ENCODE data around the gene TSPYL4. TPM values are rescaled to one million over a fixed set of nuclear protein-coding genes. Genes with fewer than 3 reads are reported as not detected.
"Not testable (repeated sequence)": the region's sequence is repeated elsewhere in the genome, so short reads cannot be mapped to it uniquely, and the experiment has no call there.

TSPYL4 gene
- total RNA-seq, result 85.2 TPM

DNA sequence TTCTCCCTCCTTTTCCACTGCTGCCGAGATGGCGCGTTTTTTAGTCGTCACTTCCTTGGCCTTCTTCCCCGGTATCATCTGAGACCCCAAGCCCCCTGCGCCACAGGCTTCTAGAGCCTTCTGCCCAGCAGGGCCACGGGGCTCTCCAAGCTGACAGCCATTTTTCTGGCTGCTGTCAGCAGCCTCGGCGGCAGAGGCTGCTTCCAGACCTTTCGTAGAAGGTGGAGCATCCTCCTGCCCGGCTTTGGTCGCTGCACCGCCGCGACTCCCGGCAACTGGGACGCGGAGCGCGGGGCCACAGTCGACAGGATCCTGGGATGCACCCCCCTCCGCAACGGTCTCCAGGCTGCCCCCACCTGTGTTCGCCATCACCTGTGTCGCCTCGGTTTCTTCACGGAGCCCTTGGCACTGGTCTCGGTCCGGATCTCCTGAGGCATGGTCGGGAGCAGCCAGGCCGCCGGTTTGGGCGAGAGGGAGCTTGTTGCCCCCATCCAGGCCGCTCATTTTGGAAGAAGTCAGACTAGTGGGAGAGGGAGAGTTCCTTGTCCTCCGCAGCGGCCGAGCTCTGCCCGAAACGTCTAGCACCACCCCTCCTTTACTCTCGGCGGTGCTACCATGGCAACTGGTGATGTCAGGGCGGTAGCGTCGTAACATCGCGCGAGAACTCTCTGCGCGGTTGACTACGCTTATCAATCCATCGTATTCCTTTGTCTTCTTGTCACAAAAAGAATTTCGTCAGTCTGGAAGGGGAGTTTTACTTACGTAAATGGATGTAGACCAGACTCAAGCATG, at the start of gene TSPYL4:
Gene TSPYL4 (minus strand): TSS at position 571 of the 792 bp plus-strand sequence. CDS start 67 bp downstream, at position 504.
- DNase-seq (ENCODE audit: low spot score in 2 of 2), result peak; percentile 74 to 87
- FAIRE-seq, result no peak

DNA sequence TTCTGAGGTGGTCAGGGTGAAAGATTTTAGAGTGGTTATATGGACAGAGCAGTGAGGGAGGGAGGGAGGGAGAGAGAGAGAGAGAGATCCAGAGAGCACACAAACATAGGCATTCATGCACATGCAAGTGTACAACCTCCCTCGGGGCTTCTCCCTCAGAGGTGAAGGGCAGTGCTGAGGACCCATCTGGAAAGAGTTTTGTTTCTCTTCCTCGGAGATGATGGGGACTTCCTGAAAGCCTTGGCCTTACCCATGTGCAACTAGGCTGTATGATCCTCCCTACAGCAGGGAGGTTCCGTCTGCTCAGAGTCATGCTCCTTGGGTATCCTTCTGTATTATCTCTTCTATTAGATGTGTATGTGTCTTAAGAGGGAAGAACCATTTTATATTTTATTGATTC, 47.2 kb upstream of the TSPYL4 start:
- no peak for FAIRE-seq
- DNase-seq (ENCODE audit: low spot score in 2 of 2), result no peak

DNA sequence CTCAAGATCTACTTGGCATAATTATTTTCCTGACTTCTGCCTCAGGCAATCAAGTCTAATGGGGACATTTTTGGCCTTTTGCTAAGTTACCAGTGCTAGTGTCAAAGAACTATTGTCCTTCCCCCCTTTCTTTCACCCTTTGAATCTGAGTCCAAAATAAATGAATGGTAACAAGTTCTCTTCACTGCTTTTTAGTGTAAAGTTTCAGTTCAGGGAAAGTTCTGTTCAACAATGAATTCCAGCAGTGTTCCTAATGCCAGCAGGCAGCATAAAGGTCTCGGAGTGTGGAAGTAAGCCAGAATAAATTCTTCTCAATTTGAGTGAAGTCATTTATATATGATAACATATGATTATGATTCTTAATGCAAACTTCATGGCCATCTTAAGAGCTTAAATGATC, 46.7 kb upstream of the TSPYL4 start:
- DNase-seq (ENCODE audit: low spot score in 2 of 2) (no peak), FAIRE-seq (no peak)

DNA sequence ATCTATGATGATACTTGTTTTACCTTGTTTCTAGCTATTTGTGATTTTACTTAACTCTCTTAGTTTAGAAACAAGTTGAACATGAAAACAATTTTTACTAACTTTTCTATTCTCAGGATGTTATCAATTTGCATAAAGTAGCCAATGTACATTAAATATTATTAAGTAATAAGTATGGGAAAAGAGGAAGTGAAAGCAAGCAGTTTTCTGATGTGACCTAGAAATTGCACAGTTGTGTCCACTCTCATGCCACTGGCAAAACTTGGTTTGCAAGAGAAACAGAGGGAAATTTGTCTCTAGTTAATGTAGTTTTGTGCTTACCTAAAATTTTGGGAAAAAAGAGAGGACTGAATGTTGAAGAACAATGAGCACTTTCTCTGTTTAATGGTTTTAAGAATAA, 45.1 kb upstream of the TSPYL4 start:
- DNase-seq (ENCODE audit: low spot score in 2 of 2) (no peak), FAIRE-seq (no peak)

DNA sequence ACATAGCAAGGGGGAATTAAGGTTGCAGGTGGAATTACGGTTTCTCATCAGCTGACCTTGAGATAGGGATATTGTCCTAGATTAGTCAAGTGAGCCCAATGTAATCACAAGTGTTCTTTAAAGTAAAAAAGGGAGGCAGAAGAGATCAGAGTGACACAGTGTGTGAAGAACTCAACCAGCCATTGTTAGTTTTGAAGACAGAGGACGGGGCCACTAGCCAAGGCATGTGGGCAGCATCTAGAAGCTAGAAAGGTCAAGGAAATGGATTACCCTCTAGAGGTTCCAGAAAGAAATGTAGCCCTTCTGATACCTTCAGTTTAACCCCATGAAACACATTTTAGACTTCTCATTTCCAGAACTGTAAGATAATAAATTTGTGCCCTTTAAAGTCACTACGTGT, 44.4 kb upstream of the TSPYL4 start:
- DNase-seq (ENCODE audit: low spot score in 2 of 2), result no peak
- FAIRE-seq, result no peak

DNA sequence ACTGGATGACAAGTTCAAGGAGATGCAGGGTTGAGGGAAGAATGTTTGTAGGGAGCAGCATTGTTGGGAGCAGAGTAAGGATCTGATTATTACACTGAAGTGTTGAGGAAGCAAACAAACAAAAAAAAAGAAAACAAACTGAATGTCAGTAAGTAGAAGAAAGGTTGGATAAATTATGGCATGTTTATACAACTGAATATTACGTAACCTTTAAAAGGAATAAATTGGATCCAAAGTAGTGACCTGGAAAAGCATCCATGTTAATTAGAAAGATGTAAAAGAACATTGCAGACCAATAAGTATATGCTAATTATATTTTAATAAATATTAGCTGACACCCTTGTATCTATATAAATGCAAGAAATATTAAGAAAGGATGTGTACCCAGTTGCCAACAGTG, 38.7 kb upstream of the TSPYL4 start:
- no peak for DNase-seq (ENCODE audit: low spot score in 2 of 2)
- FAIRE-seq, result no peak

DNA sequence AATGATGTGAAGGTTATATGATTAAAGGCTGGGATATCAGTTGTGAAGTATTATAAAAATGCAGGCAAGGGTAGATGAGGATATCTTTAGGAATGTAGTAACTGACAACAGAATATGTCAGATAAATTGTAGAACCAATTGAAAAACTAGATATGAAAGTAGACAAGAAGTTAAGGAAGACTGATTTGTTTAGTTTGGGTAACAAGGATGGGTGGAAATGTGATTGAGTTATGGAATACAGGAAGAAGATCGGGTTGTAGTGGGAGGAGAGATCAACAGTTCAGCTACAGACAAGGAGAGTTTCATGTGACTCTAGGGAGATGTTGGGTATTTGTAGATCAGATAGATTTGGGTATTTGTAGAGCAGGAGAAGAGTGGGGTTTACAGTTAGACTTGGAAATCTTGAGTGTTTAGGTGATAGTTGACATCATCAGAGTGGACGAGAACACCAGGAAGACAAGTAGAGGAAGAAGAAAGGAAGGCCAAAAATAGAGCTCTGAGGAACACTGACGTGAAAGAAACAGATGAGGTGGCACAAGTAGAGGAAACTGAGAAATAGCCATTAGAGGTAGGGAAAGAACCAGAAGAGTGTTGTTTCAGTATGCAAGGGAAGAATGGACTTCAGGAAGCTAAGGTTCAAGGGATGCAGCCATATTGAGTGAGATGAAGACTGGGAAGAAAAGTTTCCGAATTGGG, 38.0 kb upstream of the TSPYL4 start:
- DNase-seq (ENCODE audit: low spot score in 2 of 2) (no peak), FAIRE-seq (no peak)

DNA sequence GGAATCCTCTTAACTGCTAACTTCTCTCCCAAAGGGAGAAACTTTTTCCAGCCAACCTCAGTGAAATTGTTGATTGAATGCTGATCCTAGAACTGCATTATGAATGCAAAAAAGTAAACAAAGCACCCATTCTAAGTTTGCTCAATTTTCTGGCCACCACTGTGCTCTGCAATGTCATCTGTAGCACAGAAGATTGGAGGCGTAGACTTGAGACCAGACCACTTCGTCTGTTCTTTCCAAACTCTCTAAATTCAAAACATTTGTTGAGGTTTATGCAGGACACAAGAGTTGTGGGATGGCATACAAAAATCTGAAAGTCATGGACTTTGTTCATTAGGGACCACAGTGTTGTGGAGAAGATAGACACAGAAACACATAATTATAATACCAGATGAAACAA, 36.9 kb upstream of the TSPYL4 start:
- no peak for FAIRE-seq
- DNase-seq (ENCODE audit: low spot score in 2 of 2), result no peak

DNA sequence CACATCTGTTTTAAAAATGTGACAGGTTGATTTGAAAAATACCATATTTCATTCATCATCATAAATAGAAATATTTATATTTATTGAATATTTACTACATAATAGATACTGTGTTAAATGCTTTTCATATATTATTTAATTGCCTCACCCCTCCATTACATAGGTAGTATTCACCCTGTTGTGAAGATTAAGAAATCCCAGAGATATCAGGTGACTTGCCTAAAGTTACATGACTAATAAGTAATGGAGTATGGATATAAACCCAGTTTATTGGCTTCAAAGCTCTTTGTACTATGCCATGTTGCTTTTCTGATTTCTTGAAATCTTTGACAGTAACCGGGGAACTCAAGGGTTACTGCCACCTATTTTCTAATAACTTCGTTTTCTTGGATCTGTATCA, 36.0 kb upstream of the TSPYL4 start:
- no peak for DNase-seq (ENCODE audit: low spot score in 2 of 2)
- no peak for FAIRE-seq

DNA sequence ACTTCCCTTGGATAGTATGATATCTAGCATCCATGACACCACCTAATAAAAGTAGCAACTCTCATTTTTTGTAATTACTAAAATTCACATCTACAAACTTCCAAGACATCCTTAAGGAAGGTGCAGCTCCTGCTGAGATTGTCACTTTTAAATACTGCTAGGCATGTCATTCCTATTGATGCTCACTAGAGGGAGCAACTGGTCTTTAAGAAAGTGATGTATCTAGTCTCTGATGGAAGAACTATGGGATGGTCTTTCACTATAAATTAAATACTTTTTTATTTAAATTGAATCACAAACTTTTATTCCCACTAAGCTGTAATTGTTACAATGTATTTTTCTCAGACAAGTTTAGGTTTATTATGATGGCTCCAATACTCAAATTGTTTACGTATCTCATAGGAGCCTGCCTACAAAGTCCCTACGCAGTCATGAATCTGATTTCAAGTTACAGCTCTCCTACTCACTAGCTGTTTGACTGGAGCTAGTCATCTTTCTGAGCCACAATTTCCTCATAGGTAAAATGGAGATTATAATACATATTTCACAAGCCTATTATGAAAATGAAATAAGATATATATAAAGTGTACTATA, 33.9 kb upstream of the TSPYL4 start:
- FAIRE-seq (peak; percentile 96), DNase-seq (ENCODE audit: low spot score in 2 of 2) (no peak)

DNA sequence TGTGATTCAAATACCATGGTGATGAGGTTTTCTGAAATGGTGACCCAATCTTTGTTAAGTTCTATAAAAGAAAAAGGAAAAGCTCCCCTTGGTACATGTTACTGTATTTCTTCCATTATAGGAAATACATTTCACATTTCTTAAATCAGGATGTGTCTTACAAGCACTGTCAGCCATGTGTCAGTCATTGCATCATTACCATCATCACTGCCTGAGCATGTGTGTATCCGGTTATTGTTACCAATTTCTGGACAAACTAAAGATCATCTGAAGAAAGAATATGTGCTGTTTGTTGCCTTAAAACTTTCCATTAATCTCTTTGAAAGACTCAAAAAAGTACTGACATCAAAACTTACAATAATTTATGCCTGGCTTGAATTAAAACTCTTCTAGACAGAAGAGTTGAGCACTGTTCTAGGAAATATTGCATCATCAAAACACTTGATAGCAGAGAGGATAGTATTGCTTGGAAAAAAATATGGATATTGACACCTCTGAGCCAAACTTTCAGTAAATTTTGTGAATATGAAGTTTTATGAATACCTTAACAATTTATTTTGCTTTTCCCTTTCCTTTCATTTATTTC, 33.0 kb upstream of the TSPYL4 start:
- FAIRE-seq, result no peak

DNA sequence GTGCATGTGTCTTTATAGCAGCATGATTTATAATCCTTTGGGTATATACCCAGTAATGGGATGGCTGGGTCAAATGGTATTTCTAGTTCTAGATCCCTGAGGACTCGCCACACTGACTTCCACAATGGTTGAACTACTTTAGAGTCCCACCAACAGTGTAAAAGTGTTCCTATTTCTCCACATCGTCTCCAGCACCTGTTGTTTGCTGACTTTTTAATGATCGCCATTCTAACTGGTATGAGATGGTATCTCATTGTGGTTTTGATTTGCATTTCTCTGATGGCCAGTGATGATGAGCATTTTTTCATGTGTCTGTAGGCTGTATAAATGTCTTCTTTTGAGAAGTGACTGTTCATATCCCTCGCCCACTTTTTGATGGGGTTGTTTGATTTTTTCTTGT, 31.1 kb upstream of the TSPYL4 start:
- not testable (repeated sequence) for DNase-seq (ENCODE audit: low spot score in 2 of 2); FAIRE-seq

More for the DNA sequence above, 33.0 kb upstream of the TSPYL4 start:
- DNase-seq (ENCODE audit: low spot score in 2 of 2), result no peak

DNA sequence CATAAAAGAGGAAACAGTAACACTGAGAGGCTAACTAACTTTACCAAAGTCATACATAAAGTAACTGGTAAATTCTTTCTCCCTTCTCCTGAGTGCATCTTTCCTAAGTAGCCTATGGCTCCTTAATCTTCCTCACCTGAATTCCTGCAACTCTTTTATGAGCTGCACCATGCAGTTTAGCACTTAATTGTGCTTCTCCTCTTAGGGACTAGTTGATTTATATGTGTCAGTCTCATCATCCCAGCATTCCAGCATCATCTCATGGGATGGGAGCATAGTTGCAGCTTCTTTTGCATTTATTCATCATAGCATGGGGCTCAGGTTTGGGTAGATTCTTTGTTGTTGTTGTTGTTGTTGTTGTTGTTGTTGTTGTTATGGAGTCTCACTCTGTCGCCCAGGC, 29.3 kb upstream of the TSPYL4 start:
- DNase-seq (ENCODE audit: low spot score in 2 of 2) (no peak), FAIRE-seq (no peak)

DNA sequence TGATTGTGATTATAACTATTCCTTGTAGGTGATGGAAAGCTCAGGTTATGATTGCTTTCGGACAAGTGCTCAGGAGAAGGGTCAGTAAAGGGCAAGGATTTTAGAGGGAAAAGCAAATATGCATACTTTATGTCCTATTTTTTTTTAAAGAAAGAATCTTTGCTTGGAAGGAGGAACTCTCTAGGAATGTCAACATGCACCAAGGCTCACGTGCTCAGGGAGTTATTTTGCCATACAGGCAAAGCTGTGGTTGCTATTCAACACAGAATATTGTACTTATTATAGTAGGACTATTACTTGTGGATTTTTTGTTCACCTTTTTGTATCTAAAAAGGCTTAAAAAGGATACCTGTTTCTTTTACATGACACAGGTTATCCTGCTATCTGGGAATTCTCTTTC, 28.8 kb upstream of the TSPYL4 start:
- DNase-seq (ENCODE audit: low spot score in 2 of 2) (no peak), FAIRE-seq (no peak)

DNA sequence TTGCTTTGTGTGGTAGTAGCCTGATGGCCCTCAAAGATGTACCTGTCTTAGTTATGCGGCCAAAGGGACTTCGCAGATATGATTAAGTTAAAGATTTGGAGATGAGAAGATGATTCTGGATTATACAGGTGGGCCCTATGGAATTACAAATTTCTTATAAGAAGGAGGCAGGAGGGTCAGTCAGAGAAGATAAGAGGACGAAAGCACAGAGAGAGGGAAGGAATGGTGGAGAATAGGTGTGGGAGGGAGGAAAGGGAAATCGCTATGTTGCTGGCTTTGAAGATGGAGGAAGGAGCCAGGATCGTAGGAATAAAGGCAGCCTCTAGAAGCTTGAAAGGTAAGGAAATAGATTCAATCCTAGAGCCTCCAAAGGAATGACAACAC, 27.1 kb upstream of the TSPYL4 start:
- no peak for FAIRE-seq
- no peak for DNase-seq (ENCODE audit: low spot score in 2 of 2)

DNA sequence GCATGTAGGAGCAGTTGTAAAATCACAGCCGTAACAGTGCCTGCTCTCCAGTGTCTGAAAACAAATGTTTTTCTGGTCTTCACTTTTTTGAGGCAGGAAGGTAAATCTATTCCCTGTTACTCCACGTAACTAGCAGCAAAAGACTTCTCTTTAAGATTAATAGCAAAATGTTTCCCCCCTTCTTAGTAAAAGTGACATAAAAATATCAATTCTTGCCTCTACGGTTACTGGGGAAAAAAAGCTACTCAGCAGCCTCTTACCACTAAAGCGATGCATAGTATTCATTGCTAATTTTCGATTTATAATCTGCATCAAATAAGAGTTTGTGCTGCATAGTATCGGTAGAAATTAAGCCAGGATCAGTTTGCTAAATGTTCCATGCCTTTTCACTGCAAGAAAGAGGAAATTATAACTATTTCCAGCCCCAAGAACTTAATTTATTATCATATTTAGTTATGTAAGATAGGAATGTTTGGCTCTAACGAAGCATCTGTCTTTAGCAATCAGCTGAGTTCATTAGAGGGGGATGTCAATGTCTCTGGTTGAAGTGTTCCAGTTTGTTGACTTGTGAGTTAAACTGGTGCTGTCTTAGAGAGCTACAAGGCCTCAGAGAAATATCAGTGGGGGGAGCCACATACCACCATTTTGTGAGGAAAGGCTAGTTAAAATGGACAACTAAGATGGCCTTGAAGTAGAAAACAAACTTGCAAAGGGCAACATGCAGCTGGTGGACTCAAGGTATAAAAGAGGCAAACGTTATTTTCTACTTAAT, 26.5 kb upstream of the TSPYL4 start:
- DNase-seq (ENCODE audit: low spot score in 2 of 2) (no peak), FAIRE-seq (no peak)

DNA sequence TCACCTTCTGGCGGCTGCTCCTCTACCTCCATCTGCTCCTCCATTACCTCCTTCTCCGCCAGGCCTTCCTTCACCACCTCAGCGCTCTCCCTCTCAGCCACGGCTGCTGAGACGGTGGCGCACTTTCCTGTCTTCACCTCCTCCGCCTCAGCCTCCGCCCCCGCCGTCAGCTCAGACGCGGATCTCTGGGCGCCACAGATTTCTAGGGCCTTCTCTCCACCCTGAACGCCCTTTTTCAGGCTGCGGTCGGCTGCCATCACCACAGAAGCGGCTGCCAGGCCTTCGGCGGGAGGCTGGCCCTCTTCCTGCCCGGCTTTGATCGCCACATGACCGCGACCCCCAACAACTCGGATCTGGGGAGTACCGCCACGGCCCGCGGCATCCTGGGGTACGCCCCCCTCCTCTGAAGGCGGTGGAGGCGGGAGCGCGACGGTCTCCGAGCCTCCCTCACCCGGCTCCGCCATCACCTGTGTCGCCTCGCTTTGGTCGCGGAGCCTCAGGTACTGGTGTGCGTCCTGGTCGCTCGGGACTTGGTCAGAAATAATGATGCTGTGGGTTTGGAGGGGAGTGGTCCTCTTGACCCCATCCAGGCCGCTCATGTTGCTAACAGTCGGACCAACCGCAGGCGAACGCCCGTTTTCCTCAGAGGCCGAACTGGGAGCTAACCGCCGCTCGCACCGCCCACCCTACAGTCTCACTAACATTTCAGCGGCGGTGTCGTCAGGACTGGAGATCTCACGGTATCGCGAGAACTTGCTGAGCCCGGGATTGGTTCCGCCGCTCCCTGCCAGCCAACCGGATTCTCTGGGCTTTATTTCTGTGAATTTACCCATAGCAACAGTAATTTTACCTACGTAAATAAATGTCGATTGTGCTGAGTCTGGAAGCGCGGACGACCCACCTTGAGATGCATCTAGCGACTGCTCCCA, 25.6 kb upstream of the TSPYL4 start, which contains the start of gene TSPYL1:
Gene TSPYL1 (minus strand): TSS at position 699 of the 929 bp plus-strand sequence. CDS start 100 bp downstream, at position 599.
- FAIRE-seq, result peak; percentile 34

DNA sequence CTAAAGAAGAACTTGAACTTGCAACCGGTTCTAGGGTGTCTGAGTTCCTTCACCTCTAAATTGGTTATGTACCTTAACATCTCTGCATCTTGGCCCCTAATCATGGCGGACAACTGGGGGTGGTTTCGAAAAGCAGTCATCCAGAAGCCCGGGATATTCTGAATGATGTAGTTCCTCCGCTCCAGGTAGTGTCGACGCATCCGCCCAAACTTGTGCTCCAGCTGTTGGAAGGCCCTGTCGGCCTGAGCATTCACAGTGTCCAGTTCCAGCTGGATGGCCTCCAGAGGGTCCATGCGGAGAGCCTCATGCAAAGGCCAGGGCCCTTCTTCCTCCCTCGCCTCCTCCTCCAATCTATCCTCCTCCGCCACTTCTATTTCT, 25.0 kb upstream of the TSPYL4 start:
- FAIRE-seq (no peak), DNase-seq (ENCODE audit: low spot score in 2 of 2) (peak in 1 of 2 donors; percentile 10)

More for the DNA sequence above, 25.6 kb upstream of the TSPYL4 start, which contains the start of gene TSPYL1:
- peak; percentile 72 to 86 for DNase-seq (ENCODE audit: low spot score in 2 of 2)

DNA sequence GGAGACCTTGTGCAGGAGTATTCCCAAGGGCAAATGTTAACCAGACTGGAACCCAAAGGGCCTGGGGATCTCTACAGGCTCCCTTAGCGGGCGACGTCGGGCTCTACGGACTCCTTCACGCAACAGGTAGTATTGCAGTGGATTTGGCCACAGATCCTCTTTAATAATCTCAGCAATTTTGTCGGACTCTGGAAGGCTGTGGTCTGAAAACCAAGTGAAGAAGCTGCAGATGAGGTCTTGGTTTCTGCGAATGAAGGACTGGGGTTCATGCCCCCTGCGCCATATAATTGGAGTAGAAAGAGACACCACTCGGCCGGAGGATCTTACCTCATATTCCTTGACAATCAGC, 24.6 kb upstream of the TSPYL4 start:
- DNase-seq (ENCODE audit: low spot score in 2 of 2) (no peak), FAIRE-seq (no peak)
